Epithelial cell of esophagus (primary cell): ENCODE results near the gene BIN1.

ENCODE experiments used
- DNase-seq: peaks from one replicate; pipeline ENCODE4 v3.0.0; 2010; ENCODE audit warnings: low read depth
- H3K4me3 ChIP-seq: 2 replicates; pipeline ENCODE4 v1.5.1; 2011; ENCODE audit warnings: mild to moderate bottlenecking, low read length, control low read depth
- TF ChIP-seq, protein P1 (sequence below): IDR thresholded peaks from 2 replicates; pipeline ENCODE4 v1.5.1; 2011; ENCODE audit warnings: low read depth, mild to moderate bottlenecking, low read length, control low read depth, inconsistent platforms; ENCODE audit not compliant: insufficient read depth; ENCODE audit errors: missing control alignments

The BIN1 gene

GRCh38 chr2:127060264-127060945 is 46.5 kb downstream of the BIN1 start:
- H3K4me3 ChIP-seq = no peak overlapping the region
- TF ChIP-seq, protein P1, sequence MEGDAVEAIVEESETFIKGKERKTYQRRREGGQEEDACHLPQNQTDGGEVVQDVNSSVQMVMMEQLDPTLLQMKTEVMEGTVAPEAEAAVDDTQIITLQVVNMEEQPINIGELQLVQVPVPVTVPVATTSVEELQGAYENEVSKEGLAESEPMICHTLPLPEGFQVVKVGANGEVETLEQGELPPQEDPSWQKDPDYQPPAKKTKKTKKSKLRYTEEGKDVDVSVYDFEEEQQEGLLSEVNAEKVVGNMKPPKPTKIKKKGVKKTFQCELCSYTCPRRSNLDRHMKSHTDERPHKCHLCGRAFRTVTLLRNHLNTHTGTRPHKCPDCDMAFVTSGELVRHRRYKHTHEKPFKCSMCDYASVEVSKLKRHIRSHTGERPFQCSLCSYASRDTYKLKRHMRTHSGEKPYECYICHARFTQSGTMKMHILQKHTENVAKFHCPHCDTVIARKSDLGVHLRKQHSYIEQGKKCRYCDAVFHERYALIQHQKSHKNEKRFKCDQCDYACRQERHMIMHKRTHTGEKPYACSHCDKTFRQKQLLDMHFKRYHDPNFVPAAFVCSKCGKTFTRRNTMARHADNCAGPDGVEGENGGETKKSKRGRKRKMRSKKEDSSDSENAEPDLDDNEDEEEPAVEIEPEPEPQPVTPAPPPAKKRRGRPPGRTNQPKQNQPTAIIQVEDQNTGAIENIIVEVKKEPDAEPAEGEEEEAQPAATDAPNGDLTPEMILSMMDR = no peak
- DNase-seq = no peak

DNA sequence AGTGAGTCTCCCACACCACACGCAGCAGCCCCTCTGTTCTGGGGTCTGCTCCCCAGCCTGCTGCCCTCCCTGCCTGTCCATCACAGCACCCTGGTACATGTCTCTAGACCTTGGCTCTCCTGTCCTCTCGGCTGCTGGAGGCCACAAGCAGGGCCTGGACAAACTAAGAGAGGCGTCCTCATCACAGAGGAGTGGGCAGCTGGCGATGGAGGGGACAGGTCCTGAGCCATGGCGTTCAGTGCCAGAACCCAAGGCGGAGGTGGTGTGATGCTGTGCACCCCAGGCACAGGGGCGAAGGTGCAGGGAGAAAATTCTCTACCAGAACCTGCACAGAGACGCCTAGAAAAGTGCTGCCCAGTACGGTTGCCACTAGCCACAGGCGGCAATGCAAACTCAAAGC is 47.4 kb downstream of the BIN1 start:
- no peak for DNase-seq
- TF ChIP-seq, protein P1 = no peak
- no peak overlapping the region for H3K4me3 ChIP-seq

DNA sequence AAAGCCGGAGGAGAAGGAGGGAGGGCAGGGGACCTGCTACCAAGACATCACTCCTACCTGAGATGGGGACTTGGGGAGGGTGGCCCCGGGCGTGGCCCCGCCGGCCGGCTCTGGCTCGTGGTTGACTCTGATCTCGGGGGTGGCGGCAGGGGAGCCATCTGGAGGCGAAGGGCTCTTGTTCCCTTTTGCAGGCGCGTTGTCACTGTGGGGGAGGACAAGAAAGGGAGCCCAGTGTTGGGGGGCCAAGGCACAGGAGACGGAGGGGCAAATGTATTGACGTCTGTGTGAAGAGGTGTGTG is 48.1 kb downstream of the BIN1 start:
- no peak for DNase-seq
- TF ChIP-seq, protein P1 = no peak
- H3K4me3 ChIP-seq = no peak overlapping the region

- H3K4me3 ChIP-seq = no peak overlapping the region
- TF ChIP-seq, protein P1 = no peak
- DNase-seq = no peak
Observed at GRCh38 chr2:127058246-127058953, 48.6 kb downstream of the BIN1 start.

DNA sequence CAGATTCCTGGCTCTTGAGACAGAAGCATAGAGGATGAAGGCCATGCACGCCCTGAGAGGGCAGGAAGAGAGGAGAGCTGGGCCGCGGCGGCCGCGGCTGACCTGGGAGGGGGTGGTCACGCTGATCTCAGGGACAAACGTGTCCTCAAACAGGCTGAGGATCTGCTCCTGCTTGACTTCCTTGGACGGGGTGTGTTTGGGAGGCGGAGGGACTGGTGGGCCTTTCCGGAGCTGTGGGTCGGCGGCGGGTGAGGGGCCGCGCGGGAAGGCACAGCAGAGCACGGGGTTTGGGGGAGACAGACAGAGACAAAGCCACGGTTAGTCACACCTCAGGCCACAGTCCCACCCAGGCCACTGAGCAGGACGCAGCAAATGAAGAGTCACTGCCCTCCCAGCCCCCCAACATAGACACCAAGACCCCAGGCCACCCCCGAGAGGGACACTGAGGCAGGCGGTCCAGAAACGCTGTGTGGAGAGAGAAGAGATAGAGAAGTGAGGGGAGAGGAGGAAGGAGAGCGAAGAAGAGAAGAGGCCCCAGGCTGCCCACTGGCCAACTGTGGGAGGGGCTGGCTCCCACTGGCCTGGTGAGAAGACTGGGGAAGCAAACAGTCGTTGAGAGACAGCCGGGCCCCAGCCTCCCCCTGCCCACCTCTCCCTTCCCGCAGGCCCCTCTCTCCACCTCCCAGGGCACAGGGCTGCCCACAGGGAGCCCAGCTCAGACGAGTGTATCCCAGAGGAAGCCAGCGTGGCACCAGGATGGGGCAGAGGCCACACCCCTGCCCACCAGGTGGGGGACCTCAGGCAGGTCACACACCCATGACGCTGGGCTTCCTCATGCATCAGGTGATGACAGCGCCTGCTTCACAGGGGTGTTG is 49.3 kb downstream of the BIN1 start:
- DNase-seq = no peak
- TF ChIP-seq, protein P1 = no peak
- H3K4me3 ChIP-seq = no peak overlapping the region

DNA sequence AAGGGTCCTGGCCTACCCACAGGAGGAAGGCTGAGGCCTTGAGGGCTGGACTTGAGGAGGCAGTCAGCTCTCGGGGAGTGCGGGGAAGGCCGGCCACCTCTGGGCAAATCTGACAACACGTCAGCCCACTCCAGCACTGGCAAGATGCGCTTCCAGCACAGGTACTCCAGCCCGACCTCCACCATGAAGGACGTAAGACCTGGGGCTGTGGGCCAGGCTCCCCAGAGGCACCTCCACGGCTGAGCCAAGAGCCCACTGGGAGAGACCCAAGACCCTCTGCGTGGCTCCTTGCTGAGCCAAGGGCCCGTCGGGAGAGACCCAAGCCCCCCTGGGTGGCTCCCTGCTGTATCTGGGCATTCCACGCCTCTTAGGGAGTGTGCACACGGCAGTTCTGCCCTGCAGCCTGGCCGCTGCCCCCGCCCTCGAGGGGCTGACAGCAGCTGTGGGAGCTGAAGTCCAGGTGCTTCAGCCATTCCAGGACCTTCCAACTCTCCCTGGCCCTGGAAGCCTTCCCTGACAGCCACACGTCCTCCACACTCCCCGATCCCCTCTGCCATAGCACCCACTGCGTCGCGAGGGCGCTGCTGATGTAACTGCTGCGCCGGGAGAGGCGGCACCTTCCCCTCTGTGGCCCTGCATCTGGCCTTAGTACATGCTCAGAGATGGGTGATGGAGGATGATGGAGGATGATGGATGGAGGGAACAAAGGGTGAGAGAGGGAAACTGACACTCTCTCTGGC is 50.2 kb downstream of the BIN1 start:
- no peak overlapping the region for H3K4me3 ChIP-seq
- DNase-seq = no peak
- TF ChIP-seq, protein P1 = no peak
